Adrenal gland (tissue), 12 donors: ENCODE data around the gene UFSP2. TPM values are rescaled to one million over a fixed set of nuclear protein-coding genes. Genes with fewer than 3 reads are reported as not detected.

ENCODE experiments used
- DNase-seq, 7 donors: peaks; one replicate each; pipeline ENCODE4 v3.0.0-alpha.2; 2019 to 2020
- H3K27ac ChIP-seq, 5 donors: fragments of 200-600 bp; sonication (generic) in 4 of 5; 1 replicate in 3 of 5; 2 replicates in 2 of 5; pipeline versions ENCODE4 v1.5.1 to v1.8.0; 2016 to 2020; ENCODE audit warnings: mild to moderate bottlenecking in 1 of 5
- H3K27me3 ChIP-seq: fragments of 200-600 bp; 2 replicates; pipeline ENCODE4 v1.8.0; 2021
- H3K36me3 ChIP-seq, 2 donors: fragments of 200-600 bp; replicated peaks in 1 of 2; 1 replicate in 1 of 2; 2 replicates in 1 of 2; pipeline versions ENCODE4 v1.5.1 to v1.8.0; 2018 to 2022
- H3K4me1 ChIP-seq, 2 donors: fragments of 200-600 bp; replicated peaks in 1 of 2; 1 replicate in 1 of 2; 2 replicates in 1 of 2; pipeline versions ENCODE4 v1.5.1 to v1.8.0; 2018 to 2021
- H3K4me3 ChIP-seq, 4 donors: fragments of 200-600 bp; sonication (generic) in 3 of 4; one replicate each; pipeline ENCODE4 v1.5.1; 2016 to 2018
- H3K9me3 ChIP-seq, 3 donors: fragments of 200-600 bp; sonication (generic) in 1 of 3; replicated peaks in 1 of 3; 1 replicate in 2 of 3; 2 replicates in 1 of 3; pipeline versions ENCODE4 v1.5.1 to v1.8.0; 2016 to 2021
- CTCF ChIP-seq, 6 experiments: fragments of 450-650 bp in 4 of 6; fragments of 200-600 bp in 2 of 6; sonication (generic) in 1 of 6; IDR thresholded peaks; 1 replicate in 5 of 6; 2 replicates in 1 of 6; pipeline versions ENCODE4 v1.5.1 to v1.8.0; 2016 to 2021; ENCODE audit warnings: antibody characterized with exemption in 6 of 6, mild to moderate bottlenecking in 2 of 6, moderate library complexity in 1 of 6
- POLR2A ChIP-seq, 2 donors: fragments of 450-650 bp; IDR thresholded peaks; one replicate each; pipeline ENCODE4 v1.6.1; 2017; ENCODE audit warnings: antibody characterized with exemption in 2 of 2, mild to moderate bottlenecking in 2 of 2, moderate library complexity in 1 of 2
- WGBS, 4 donors: extraction: QIAGEN DNeasy Blood & Tissue Kit in 2 of 4; methylation state at CpG; one replicate each; pipeline versions ENCODE4 v1.1.5 to v1.1.7; 2013 to 2017; 5-methylcytosine and 5-hydroxymethylcytosine counted together
- intact Hi-C, 2 donors: fragments of 100-400 bp; cut with DNase I; formaldehyde crosslinking; loops; one replicate each; pipeline versions ENCODE4 v1.14.1 to v1.15.0; 2022 to 2023
- polyA plus RNA-seq, 3 donors: library from polyadenylated mRNA; stranded (reverse); fragments of 200-250 nt in 2 of 3; fragments of 350-450 nt in 1 of 3; fragmentation: Illumina TruSeq in 1 of 3; extraction: RNeasy Lipid Tissue Mini Kit (QIAGEN cat#74804) in 1 of 3; gene quantifications; one replicate each; pipeline ENCODE4 v1.2.3, GENCODE V29; 2013 to 2014
- total RNA-seq, 9 donors: library from RNA; depleted of rRNA in 4 of 9; stranded (reverse); fragments of >200 nt in 4 of 9; fragments of 120-200 nt in 1 of 9; fragmentation: NEBNext Ultra II Directional in 1 of 9; extraction: Animal tissue kit (Norgen Biotek cat#: 25700) in 1 of 9; gene quantifications; one replicate each; pipeline versions ENCODE4 v1.1.0 to v1.2.4, GENCODE V29; 2013 to 2023
- donor health status: healthy with polysubstance abuse.
- donor health status: Bipolar disorder and iron deficiency.
- donor health status: DM: yes; HTN: yes; CAD: no.
- donor health status: DM: no; HTN: no; CAD: no.
- donor health status: DM: no; HTN: no; CAD: no.
- donor health status: DM: yes; HTN: yes; CAD: no.

The UFSP2 gene
- total and polyA plus RNA-seq, 12 donors, result 19.7 to 76.4 (median 44.1) TPM

DNA sequence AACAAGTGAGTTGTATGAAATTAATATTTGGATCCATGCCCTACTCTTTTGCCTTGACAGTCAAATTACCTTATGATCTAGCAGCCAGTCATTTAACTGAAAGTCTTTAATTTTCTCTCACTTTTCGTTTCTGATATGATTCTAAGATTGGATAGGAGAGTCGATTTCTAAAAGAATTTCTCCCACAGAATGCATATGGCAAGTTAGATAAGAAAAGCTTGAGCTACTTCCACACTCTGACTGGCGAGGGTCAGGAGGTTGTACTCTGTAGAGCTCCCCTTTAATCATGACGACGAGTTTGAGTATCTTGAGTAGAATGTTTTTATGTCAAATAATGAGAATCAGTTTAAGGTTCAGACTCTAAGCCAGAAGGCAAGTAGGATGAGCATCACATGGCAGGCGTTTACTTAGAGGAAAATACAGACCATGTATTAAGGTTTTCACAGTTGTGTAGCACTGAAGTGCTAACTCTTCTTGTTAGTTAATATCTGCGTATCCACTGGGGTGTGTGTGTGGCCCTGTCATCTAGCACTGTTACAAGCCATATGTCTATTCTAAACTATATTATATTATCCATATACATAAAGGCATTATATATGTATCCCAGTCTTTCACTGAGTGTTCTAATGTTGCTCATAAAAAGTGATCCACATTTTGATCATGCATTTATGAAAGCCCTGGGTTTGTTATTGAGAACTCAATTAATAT lies 67.9 kb downstream of the UFSP2 start:
- WGBS, 4 donors, result 80 to 90% (median 86%) methylated on average over 7 of the region's 7 CpGs
- Histone ChIP-seq H3K9me3 (no peaks in the 10 kb centered on the region), H3K36me3 (no peaks in the 10 kb centered on the region), H3K27ac (no peak overlapping the region), H3K27me3 (no peaks in the 10 kb centered on the region), H3K4me1 (no peaks in the 10 kb centered on the region), H3K4me3 (no peak overlapping the region)
- TF ChIP-seq POLR2A (IDR thresholded peaks at IDR 0.05), result no peak
- TF ChIP-seq CTCF (IDR thresholded peaks at IDR 0.05), result no peak
- DNase-seq, result no peak
- intact Hi-C loops, result no loop called here

DNA sequence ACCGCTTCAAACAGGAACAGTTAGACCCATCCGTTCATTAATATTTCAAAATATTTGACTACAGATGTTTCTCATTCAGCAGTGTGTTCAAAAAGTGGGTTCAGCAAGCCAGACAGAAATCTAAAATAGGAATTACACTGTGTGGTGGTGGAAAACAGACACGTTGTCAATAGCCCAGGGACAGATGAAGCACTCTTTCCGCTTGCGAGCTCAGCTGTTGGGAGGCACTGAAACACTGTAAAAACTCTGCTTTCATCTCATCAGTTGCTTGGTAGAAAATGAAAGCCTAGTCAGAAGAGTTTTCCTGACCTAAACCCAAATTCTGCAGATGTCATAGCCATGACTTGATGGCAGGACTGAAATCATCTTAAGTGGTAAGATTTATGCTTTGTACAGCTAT lies 68.6 kb downstream of the UFSP2 start:
- Histone ChIP-seq H3K9me3 (no peaks in the 10 kb centered on the region), H3K4me3 (no peak overlapping the region), H3K36me3 (no peaks in the 10 kb centered on the region), H3K27me3 (no peaks in the 10 kb centered on the region), H3K4me1 (no peaks in the 10 kb centered on the region), H3K27ac (no peak overlapping the region)
- intact Hi-C loops, result no loop called here
- DNase-seq, result no peak
- 94 to 95% (median 95%) methylated on average over 5 of the region's 5 CpGs for WGBS, 4 donors
- TF ChIP-seq POLR2A (IDR thresholded peaks at IDR 0.05) (no peak), CTCF (IDR thresholded peaks at IDR 0.05) (no peak)

DNA sequence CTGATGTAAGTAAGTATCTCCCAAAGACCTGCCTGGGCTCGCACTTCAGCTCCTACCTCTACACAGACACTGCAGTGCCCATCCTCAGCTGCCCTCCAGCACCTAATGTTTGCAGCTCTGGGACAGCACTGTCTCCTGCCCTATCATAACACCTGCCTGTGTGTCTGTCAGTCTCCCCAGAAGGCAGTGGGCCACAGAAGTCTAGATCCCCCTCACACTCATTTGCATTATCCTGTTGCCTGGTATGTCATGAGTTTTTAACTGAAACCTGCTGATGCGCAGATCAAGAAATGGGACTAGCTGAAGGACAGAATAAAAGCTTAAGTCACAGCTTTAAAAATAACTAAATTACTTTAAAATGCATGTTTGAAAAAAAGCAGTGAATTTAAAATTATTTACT lies 73.0 kb downstream of the UFSP2 start:
- no peaks in the 10 kb centered on the region for H3K4me1 ChIP-seq
- intact Hi-C loops, result no loop called here
- WGBS, 4 donors, result 98 to 100% (median 100%) methylated on average over 2 of the region's 2 CpGs
- no peak for DNase-seq
- no peak for TF ChIP-seq CTCF (IDR thresholded peaks at IDR 0.05)
- TF ChIP-seq POLR2A (IDR thresholded peaks at IDR 0.05), result no peak
- H3K27me3 ChIP-seq, result no peaks in the 10 kb centered on the region
- H3K9me3 ChIP-seq, result no peaks in the 10 kb centered on the region
- H3K4me3 ChIP-seq, result no peak overlapping the region
- H3K27ac ChIP-seq, result no peak overlapping the region
- H3K36me3 ChIP-seq, result no peaks in the 10 kb centered on the region

- H3K9me3 ChIP-seq, result no peaks in the 10 kb centered on the region
- H3K4me3 ChIP-seq, result no peak overlapping the region
- no peak for DNase-seq
- H3K27me3 ChIP-seq, result no peaks in the 10 kb centered on the region
- no peak overlapping the region for H3K27ac ChIP-seq
- no peaks in the 10 kb centered on the region for H3K36me3 ChIP-seq
- WGBS, 4 donors, result 88 to 96% (median 92%) methylated on average over 7 of the region's 7 CpGs
- no peaks in the 10 kb centered on the region for H3K4me1 ChIP-seq
- intact Hi-C loops, result no loop called here
- TF ChIP-seq CTCF (IDR thresholded peaks at IDR 0.05) (no peak), POLR2A (IDR thresholded peaks at IDR 0.05) (no peak)
Observed at GRCh38 chr4:185352202-185352601, 73.6 kb downstream of the UFSP2 start.
